HG03432 (cell line): Measurements from ENCODE around the gene GPX4.

Experiments used
- ATAC-seq: cut with Tn5 transposase; IDR thresholded peaks from one replicate; pipeline ENCODE4 v1.9.1; 2021; ENCODE audit warnings: mild to moderate bottlenecking, moderate library complexity; ENCODE audit not compliant: unreplicated experiment

Gene GPX4

DNA sequence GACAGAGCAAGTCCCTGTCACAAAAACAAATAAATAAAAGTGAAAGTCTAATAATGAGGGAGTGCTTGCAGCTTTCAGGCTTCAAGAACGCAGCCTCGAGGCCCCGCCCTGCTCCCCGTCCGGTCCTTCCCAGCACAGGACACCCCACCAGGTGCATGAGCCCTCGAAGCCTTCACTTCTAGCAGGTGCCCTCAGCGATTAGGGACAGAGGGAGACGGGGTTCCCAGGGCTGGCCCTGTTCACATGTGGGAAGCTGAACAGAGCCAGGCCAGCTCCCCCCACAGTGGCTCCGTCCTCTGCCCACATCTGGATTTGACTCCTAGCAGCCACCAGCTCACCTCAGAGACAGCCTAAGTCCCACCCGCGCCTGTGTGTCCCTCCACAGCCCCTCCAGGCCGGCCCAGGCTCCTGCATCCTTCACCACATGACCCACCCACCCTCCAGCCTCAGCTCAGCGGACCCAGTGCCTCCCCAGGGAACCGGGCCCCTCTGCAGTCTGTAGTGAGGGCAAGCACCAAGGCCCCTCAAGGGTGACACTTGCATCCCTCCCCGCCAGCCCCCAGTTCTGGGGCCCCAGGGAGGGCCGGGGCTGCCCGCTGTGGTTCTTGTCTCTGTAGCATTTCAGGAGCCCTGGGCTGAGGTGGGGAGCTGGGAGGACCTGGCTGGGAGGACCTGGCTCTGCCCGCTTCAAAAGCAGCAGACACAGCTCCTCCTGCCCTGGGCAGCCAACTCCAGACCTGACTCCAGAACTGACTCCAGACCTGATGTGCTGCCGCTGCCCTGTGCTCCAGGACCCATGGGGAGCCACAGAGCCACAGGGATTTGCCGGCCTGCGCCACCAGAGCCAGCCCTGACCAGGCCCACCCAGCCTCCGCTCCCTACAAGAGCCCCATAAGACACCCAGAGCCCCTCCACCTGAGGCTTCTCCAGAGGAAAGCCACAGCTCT is 27.2 kb downstream of the GPX4 start:
- no peak for ATAC-seq

DNA sequence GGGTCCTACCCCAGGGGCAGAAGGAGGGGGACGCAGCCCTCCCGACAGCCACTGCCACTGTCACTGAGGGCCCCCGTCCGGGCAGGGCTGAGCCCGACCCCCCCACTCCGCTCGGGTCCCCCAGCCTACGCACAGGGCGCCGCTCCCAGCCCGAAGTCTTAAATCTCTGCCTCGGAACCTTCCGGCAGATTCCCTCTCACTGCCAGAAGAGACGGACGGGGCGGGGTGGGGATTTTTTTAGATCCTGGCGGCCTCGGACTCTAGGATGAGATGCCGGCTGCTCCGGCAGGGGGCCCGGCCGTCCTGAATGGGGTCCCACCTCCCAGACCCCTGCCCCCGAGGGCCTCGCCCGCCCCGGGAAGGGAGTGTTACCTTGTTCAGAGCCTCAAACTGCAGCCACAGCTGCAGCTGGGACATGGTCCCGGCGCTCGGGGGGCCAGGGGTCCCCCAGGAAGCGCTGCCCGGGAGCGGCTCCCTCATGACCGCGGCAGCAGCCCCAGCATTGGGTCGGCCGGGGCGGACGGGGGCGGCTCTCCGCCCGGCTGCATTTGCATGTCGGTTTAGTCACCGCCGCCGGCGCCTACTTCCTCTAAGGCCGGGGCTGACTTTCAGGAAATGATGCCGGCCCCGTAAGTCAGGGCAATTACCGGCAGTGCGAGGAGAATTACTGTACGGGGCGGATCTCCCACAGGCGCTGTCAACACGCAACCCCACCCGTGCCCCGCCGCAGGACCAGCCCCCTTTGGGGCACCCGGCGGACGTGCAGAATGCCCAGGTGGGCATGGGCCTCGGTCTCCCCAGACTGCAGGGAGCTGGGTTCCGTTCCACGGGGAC is 28.1 kb downstream of the GPX4 start:
- ATAC-seq = peak; percentile 38

DNA sequence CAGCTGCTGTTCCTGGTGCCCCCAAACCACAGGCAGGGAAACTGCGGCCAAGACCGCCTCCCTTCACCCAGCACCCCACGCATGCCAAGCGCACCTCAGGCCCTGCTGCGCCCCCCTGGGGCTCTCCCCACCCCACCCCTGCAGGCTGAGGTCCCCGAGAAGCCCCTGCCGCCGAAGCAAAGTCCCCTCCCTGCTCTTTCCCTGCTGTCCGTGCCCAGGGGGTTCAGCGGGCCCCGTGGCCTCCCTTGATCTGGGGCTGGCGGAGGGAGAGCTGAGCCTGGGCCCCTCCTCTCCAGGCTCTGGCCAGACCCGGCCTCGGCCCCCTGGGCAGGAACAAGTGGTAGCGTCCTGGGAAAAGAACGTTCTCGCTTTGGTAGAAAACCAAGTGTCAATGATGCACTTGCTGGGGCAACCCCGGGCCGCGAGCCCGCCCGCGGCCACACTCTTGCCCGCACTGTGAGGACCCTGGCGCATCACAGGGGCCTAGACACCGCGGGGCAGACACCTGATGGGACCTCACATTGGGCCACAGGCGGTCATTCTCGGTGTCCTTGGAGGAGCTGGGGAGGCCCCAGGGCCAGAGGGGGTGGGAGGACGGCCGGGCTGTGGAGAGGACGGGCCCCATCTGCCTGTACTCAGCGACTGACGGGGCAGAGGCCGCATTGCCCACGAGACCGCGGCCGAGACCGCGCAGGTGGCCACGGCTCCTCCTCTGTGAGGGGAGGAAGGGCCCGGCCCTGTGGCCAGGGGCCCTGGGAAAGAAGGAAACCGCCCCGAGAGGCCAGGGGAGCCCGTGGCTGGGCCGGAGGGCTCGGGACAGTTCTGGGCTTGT is 29.0 kb downstream of the GPX4 start:
- ATAC-seq = peak; percentile 17

DNA sequence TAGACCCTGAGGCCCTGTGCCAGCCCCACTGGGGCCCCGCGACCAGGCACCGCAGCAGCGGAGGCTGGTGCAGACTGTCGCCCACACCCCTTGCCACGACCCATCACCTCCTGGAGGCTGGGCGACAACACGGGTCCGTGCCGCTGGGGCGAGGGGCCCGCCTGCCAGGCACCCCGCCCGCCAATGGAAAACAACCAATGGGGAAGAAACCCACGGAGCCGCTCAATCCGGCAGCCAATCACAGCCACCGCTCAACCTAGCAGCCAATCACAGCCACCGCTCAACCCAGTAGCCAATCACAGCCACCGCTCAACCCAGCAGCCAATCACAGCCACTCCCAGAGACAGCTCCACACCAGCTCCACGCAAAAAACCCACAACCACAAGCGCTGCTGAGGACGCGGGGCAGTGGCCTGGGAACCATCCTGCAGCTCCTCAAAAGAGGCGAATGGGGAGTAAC is 29.7 kb downstream of the GPX4 start:
- ATAC-seq = peak; percentile 52

DNA sequence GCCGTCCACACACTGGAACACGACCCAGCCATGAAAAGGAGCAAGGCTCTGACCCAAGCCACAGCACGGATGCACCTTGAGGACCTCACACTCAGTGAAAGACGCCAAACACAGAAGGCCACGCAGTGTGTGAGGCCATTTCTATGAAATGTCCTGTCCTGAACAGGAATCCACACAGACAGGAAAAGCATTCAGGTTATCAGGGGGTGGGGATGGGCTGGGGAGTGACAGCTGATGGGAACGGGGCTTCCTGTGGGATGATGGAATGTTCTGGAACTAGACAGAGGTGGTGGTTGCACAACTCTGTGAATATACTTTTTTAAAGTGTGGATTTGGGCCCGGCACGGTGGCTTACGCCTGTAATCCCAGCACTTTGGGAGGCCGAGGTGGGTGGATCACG is 30.6 kb downstream of the GPX4 start:
- no peak for ATAC-seq

DNA sequence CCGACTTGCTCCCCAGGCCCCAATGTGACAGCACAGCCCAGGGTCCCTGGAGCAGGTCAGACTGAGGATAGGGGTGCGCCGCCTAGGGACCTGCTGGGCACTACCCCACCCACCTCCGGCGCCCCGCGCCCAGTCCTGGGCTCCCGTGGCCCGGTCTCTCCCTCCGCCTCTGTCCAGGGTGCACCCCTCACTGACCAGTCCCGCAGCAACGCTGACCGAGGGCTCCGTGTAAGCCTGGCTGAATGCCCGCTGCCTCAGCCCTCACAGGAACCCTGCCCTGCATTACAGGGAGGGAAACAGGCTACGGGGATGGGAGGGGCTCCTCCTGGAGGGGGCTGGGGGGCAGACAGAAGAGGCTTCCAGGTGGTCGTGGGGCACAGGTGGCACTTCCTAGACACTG is 31.7 kb downstream of the GPX4 start:
- no peak for ATAC-seq

DNA sequence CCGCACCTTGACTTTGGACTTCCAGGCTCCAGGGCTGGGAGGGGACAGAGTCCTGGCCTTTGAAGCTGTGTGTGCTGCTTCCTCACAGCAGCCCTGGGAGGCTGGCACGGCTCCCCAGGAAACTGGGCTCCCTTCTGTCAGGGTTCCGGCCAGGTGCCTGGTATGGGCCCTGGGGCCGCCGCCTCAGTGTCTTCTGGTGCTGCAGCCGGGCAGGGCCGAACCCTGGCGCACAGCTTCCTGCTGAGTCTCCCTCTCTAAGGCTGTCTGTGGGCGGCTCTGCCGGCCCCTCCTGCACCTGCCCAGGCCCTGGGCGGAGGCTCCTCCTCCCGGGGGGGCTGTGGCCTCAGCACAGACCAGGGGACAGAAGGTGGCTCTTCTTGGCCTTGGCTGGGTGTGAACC is 32.4 kb downstream of the GPX4 start:
- no peak for ATAC-seq

DNA sequence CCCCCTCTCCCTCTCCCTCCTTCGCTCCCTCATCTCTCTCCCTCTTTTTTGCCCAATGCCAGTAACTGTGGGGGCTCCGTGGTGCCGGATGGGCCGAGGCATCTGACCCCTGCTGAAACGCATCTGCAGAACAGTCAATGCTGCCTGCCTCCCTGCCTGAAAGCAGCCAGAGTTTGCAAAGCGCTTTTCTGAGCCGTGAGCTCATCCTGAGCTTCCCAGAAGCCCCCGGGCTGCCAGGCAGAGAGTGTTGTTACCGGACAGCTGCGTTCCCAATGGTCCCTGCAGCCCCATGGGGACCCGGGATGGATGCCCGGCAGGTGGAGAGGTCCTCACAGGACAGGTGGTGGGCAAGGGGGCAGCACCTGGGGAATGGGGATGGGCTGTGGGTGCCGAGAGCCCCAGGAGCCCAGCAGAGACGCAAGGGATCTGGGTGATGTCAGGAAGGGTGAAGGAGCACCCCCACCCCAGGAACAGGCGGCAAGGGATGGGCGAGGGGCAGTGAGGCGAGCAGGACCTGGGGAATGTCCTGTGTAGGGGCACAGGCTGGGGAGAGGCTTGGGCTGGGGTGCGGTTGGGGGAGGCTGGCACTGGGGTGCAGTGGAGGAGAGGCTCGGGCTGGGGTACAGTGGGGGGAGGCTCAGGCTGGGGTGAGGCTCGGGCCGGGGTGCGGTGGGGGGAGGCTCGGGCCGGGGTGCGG is 33.0 kb downstream of the GPX4 start:
- ATAC-seq = no peak

DNA sequence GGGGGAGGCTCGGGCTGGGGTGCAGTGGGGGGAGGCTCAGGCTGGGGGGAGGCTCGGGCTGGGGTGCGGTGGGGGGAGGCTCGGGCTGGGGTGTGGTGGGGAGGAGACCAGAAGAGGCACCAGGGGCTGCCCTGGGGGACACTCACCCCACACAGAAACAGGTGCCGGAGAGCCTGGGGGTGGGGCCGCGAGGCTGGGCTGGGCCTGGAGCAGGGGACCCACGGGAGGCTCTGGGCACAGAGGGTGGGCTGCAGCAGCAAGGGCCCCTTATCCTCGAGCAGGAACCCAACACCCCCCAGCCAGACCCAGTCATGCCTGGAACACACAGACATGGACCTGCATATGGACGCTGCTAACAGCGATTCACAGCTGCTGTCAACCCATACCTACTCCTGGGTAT is 34.3 kb downstream of the GPX4 start:
- no peak for ATAC-seq

DNA sequence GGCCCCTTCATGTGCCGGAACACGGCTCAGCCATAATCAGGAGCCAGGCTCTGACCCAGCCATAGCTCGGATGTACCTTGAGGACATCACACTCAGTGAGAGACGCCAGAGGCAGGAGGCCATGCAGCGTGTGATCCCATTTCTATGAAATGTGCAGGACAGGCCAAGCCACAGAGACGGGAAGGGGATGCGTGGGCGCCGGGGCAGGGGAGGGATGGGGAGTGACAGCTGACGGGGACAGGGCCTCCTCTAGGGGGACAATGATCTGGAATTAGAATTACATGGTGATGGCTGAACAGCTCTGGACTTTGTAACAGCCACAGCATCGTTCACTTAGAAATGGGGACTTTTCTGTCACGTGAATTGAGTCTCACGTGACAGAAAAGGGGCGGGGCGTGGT is 35.3 kb downstream of the GPX4 start:
- ATAC-seq = no peak

DNA sequence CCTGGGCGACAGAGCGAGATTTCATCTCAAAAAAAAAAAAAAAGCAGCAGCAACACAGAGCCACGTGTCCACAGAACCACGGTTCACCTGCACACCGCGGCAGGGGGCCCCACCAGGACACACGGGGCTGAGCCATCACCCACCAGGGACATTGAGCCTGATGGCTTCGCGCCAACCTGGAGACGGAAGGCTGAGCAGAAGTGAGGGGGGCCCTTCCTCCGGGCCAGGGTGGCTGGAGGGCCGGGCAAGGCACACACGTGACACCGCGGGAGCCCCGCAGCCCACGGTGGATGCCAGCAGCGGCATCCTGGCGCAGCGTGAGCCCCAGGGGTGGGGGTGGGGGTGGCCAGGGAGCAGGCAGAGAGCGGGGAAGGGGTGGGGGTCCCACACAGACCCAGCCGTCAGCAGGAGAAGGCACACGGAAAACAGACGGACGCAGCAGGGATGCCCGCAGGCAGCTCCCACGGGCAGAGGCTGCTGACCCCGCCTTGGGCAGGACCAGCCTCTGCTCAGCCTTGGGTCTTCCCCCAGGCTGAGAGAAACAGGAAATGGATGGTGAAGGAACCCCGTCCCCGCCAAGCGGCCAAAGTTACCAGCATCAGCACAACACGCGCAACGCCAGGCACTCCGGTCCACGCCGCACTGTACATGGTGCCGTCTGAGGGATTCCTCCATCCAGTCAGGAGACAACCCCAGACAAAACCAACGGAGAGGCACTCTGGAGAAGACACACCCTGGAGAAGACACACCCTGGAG is 36.7 kb downstream of the GPX4 start:
- no peak for ATAC-seq

DNA sequence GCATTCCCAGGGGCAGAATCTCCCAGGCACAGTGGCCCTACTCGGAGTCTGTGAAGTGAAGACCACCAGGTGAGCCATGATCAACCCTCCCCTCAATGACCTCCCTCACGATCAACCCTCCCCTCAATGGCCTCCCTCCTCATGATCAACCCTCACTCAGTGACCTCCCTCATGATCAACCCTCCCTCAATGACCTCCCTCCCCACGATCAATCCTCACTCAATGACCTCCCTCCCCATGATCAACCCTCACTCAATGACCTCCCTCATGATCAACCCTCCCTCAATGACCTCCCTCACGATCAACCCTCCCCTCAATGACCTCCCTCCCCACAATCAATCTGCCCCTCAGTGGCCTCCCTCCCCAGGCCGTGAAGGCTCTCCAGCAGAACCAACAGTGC is 38.1 kb downstream of the GPX4 start:
- no peak for ATAC-seq

DNA sequence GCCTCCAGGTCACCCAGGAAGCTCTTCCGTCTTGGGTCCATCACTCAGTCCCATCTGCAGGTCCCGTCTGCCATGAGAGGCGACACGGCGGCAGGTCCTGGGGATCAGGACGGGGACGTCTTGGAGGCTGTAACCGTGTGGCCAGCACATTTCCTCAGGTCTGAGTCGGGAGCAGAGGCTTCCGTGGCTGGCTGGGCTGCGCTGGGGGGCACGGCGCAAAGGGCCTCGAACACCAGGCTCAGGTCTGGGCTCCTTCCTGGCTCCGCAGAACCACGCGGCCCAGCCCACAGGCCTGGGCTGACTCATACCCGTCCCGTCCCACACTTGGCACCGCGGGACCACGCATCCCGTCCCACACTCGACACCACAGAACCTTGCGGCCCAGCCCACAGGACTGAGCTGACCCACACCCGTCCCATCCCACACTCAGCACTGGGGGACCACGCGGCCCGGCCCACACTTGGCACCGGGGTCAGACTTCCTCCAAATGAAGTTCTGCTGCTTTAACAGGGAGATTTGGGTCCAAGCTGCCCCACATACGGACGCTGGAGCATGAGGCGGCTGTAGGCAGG is 40.1 kb downstream of the GPX4 start:
- no peak for ATAC-seq

DNA sequence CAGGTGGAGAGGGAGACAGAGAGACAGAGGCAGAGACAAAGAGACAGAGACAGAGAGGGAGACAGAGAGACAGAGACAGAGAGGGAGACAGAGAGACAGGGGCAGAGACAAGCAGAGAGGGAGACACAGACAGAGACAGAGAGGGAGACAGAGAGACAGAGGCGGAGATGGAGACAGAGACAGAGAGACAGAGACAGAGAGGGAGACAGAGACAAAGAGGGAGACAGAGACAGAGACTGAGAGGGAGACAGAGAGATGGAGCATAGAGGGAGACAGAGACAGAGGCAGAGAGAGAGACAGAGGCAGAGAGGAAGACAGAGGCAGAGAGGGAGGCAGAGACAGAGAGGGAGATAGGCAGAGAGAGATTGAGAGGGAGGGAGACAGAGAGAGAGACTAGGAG is 40.9 kb downstream of the GPX4 start:
- no peak for ATAC-seq

DNA sequence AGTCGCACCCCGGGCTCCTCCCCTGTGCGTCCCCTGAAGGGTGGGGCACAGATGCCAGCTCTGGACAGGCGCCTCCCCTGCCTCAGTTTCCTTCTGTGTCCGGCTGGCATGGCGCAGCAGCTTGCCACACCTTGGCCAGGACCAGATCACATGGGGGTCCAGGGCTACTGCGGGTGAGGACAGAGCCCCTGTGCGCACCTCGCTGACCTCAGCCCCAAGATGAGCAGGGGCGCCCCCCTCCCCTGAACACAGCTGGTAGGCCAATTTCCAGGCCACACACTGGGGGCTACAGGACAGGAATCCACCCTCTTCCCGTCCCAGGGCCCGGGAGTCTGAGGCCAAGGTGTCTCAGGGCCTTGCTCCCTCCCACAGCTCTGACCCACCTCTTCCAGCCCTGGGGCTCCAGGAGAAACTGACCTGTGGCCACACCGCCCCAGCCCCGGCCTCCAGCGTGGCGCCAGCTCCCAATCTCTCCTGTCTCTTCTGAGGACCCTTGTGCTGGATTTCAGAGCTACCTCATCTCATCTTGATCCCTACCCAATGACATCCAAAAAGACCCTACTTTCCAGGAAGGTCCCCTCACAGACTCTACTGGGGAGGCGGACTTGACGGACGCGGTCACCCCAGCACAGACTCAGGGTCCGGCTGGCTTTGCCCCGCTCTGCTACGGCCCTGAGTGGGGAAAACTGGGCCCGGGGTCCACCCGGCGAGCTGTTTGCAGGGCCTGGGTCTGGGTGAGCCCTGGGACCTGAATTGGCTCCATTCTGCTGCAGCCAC is 42.0 kb downstream of the GPX4 start:
- ATAC-seq = no peak

DNA sequence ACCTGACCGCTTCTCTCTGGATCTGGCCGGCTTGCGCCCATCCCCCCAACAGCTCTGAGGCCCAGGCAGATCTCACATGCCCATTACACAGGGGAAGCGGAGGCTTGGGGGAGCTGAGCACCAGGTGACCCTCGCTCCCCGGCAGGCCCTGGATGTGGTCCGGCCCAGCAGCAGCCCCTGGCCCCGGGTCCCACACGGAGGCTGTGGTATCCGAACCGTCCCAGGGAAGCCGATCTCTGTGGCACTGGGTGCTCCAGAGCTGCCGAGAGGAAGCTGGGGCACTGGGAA is 42.6 kb downstream of the GPX4 start:
- ATAC-seq = no peak

DNA sequence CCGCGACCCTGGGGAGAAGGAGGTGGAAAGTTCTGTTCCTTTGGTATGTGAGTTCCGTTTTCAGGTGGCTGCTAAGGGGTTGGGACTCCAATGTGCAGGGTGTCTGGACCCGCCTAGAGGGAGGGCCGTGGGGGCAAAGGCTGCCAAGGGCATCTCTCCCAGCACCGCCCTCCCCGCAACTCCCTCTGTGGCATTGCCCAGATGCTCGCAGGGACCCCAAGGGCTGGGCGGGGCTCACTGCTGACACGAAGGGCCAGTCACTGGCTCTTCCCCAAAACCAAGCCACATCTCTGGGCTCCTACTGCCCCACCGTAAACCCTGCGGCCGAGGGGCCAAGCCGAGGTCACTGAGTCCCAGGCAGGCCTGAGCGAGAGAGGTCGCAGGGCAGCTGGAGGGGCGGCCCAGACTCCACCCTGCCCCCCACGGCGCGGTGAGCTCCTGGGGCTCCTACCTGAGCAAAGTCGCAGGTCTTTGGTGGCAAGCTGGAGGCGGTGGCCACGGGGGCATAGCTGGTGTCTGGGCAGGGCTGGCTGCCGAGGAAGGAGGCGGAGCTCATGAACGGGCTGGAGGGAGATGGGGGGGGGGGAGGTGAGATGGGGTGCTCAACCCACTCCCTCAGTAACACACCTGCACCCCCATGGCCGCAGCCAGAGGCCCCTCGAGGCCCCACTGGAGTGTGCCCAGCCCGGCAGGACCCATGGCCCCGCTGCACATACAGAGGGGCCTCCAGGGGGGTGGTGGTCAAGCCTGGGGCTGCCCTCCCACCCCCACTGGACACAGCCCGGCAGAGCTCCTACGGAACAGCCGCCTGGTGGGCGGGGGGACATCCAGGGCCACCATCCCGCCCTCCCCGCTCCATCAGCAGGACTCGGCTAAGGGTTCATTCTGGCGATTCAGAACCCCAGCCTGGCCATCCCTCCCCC is 43.3 kb downstream of the GPX4 start:
- no peak for ATAC-seq
